Right lobe of liver (tissue), 4 donors: Measurements from ENCODE around the gene DYDC2.

ENCODE experiments used
- CTCF ChIP-seq, 4 donors: fragments of 200-600 bp in 3 of 4; fragments of 450-650 bp in 1 of 4; IDR thresholded peaks; one replicate each; pipeline versions ENCODE4 v1.5.1 to v1.8.0; 2016 to 2022; ENCODE audit warnings: antibody characterized with exemption in 4 of 4, mild to moderate bottlenecking in 2 of 4
- POLR2A ChIP-seq: fragments of 450-650 bp; IDR thresholded peaks from one replicate; pipeline ENCODE4 v1.6.1; 2017; ENCODE audit warnings: antibody characterized with exemption, mild to moderate bottlenecking
- donor health status: DM: no; HTN: no; CAD: no.
- donor health status: DM: no; HTN: no; CAD: no.
- donor health status: DM: no; HTN: yes; CAD: no.

DNA sequence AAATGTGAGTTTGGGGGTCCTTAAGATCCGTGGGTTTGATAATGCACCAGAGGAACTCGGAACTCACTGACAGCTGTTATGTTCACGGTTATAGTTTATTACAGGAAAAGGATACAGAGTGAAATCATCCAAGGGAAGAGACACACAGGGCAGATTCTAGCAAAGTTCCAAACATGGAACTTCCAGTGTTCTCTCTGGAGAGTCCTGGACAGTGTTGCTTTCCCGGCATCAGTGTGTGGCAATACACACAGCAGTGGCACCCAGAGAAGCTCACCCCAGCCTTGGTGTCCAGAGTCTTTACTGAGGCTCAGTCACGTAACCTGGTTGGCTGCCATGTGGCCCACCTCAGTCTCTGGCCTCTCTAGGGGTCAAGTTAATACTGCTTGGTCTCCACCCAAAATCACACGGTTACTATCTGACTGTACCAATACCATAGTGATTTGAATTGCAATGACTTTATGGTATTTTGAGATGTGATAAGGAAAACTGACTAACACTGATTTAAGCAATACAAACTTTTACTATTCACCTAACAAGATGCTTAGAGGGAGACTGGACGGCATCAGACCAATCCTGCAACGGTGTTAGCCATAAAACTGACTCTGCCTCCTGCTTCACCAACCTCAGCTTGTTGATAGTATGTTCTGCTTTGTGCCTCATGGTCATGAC lies 43.7 kb downstream of the DYDC2 start:
- TF ChIP-seq CTCF (IDR thresholded peaks at IDR 0.05) (no peak), POLR2A (no peak)
